IMR-90 (cell line): Measurements from ENCODE around the gene ST3GAL3. TPM values are rescaled to one million over a fixed set of nuclear protein-coding genes. Genes with fewer than 3 reads are reported as not detected.

ENCODE experiments used
- ATAC-seq: fragments of 200-7000 bp; cut with Tn5 transposase; 2 replicates; pipeline ENCODE4 v1.9.1; 2020; ENCODE audit warnings: low read depth, mild to moderate bottlenecking, moderate library complexity
- BruUV-seq: library from RNA; stranded (reverse); fragments of 400-500 nt; replicated peaks from 2 replicates; lab custom pipeline; 2021; lab: Mats Ljungman, UMichigan
- CTCF ChIA-PET: fragments of 300-600 bp; formaldehyde crosslinking; extraction: SDS; loops from one replicate; lab custom pipeline; 2021; ENCODE audit warnings: antibody characterized with exemption; lab: Yijun Ruan, JAX
- POLR2A ChIA-PET: fragments of 300-600 bp; sonication (Branson Sonifier 250); formaldehyde crosslinking; loops from one replicate; lab custom pipeline; 2022; ENCODE audit warnings: antibody characterized with exemption; ENCODE audit not compliant: unreplicated experiment; lab: Charles Lee
- DNase-seq: peaks from one replicate; pipeline ENCODE4 v3.0.0; 2013
- H2AFZ ChIP-seq: replicated peaks from 2 replicates; pipeline ENCODE3; 2013; ENCODE audit warnings: low read length, mild to moderate bottlenecking; ENCODE audit not compliant: poor library complexity
- H2AK5ac ChIP-seq: 2 replicates; pipeline ENCODE4 v1.6.1; 2013; ENCODE audit warnings: low read depth, low read length, inconsistent platforms
- H2AK9ac ChIP-seq: replicated peaks from 2 replicates; pipeline ENCODE3; 2013; ENCODE audit warnings: mild to moderate bottlenecking, low read depth, low read length, moderate library complexity; ENCODE audit not compliant: poor library complexity
- H2BK120ac ChIP-seq: 2 replicates; pipeline ENCODE4 v1.6.1; 2013; ENCODE audit warnings: low read depth, low read length, inconsistent platforms
- H2BK15ac ChIP-seq: 3 replicates; pipeline ENCODE4 v1.6.1; 2013; ENCODE audit warnings: low read depth, low read length, inconsistent platforms
- H2BK20ac ChIP-seq: 2 replicates; pipeline ENCODE4 v1.6.1; 2013; ENCODE audit warnings: low read depth, mild to moderate bottlenecking, inconsistent platforms, low read length, moderate library complexity
- H2BK5ac ChIP-seq: 2 replicates; pipeline ENCODE4 v1.6.1; 2013; ENCODE audit warnings: mild to moderate bottlenecking, low read depth, low read length, inconsistent platforms; ENCODE audit not compliant: poor library complexity, severe bottlenecking
- H3K14ac ChIP-seq: replicated peaks from 2 replicates; pipeline ENCODE4 v1.6.1; 2013; ENCODE audit warnings: low read depth, low read length, inconsistent platforms
- H3K18ac ChIP-seq: 2 replicates; pipeline ENCODE4 v1.6.1; 2013; ENCODE audit warnings: low read depth, low read length, control low read depth
- H3K23ac ChIP-seq: 2 replicates; pipeline ENCODE4 v1.6.1; 2013; ENCODE audit warnings: low read depth, low read length, inconsistent platforms
- H3K27ac ChIP-seq: 2 replicates; pipeline ENCODE4 v1.5.1; 2013; ENCODE audit warnings: mild to moderate bottlenecking, control low read depth, low read length; ENCODE audit not compliant: insufficient read depth
- H3K27me3 ChIP-seq: 2 replicates; pipeline ENCODE4 v1.6.1; 2013; ENCODE audit warnings: low read length; ENCODE audit not compliant: control insufficient read depth, insufficient read depth
- H3K36me3 ChIP-seq: 2 replicates; pipeline ENCODE4 v1.6.1; 2013; ENCODE audit warnings: low read length, mixed read lengths; ENCODE audit not compliant: control insufficient read depth, insufficient read depth
- H3K4ac ChIP-seq: 2 replicates; pipeline ENCODE4 v1.6.1; 2013; ENCODE audit warnings: low read depth, low read length, inconsistent platforms
- H3K4me1 ChIP-seq: 2 replicates; pipeline ENCODE4 v1.6.1; 2013; ENCODE audit warnings: low read length, mixed read lengths; ENCODE audit not compliant: control insufficient read depth, insufficient read depth
- H3K4me2 ChIP-seq: 2 replicates; pipeline ENCODE4 v1.6.1; 2013; ENCODE audit warnings: low read depth, mild to moderate bottlenecking, control low read depth, low read length, moderate library complexity
- H3K4me3 ChIP-seq: 2 replicates; pipeline ENCODE4 v1.5.1; 2013; ENCODE audit warnings: low read depth, mild to moderate bottlenecking, control low read depth, low read length, moderate library complexity; ENCODE audit not compliant: insufficient read depth
- H3K56ac ChIP-seq: 2 replicates; pipeline ENCODE4 v1.6.1; 2013; ENCODE audit warnings: low read length, inconsistent platforms; ENCODE audit not compliant: insufficient read depth; ENCODE audit errors: extremely low read depth
- H3K79me1 ChIP-seq, 2 experiments: 2 replicates each; pipeline ENCODE4 v1.6.1; 2013; ENCODE audit warnings: low read length in 2 of 2, inconsistent platforms in 1 of 2, low read depth in 1 of 2
- H3K9ac ChIP-seq: 2 replicates; pipeline ENCODE4 v1.6.1; 2013; ENCODE audit warnings: low read depth, low read length, control low read depth
- H3K9me1 ChIP-seq: 2 replicates; pipeline ENCODE4 v1.6.1; 2013; ENCODE audit warnings: low read length, inconsistent platforms; ENCODE audit not compliant: insufficient read depth
- H3K9me3 ChIP-seq: 2 replicates; pipeline ENCODE4 v1.6.1; 2013; ENCODE audit warnings: low read length; ENCODE audit not compliant: control insufficient read depth, insufficient read depth
- H4K20me1 ChIP-seq: 2 replicates; pipeline ENCODE4 v1.6.1; 2013; ENCODE audit warnings: low read length, inconsistent platforms; ENCODE audit not compliant: insufficient read depth
- H4K5ac ChIP-seq: 2 replicates; pipeline ENCODE4 v1.6.1; 2013; ENCODE audit warnings: mild to moderate bottlenecking, low read depth, low read length, control low read depth
- H4K8ac ChIP-seq, 2 experiments: 2 replicates each; pipeline ENCODE4 v1.6.1; 2013; ENCODE audit warnings: low read depth in 2 of 2, low read length in 2 of 2, control low read depth in 1 of 2, inconsistent platforms in 1 of 2
- H4K91ac ChIP-seq: 2 replicates; pipeline ENCODE4 v1.6.1; 2013; ENCODE audit warnings: low read depth, low read length, inconsistent platforms; ENCODE audit not compliant: insufficient read depth
- BHLHE40 ChIP-seq: fragments of 150-350 bp; IDR thresholded peaks from 2 replicates; pipeline ENCODE4 v1.6.1; 2016; ENCODE audit warnings: mild to moderate bottlenecking, low read depth, low read length
- CHD1 ChIP-seq: IDR thresholded peaks from 2 replicates; pipeline ENCODE4 v1.6.1; 2012; ENCODE audit warnings: low read depth, low read length, improper control_type of control experiment
- MAFK ChIP-seq: IDR thresholded peaks from 2 replicates; pipeline ENCODE4 v1.6.1; 2012; ENCODE audit warnings: low read depth, low read length, improper control_type of control experiment
- MAZ ChIP-seq: IDR thresholded peaks from 2 replicates; pipeline ENCODE4 v1.6.1; 2012; ENCODE audit warnings: low read depth, mild to moderate bottlenecking, low read length, improper control_type of control experiment, moderate library complexity, borderline replicate concordance
- NFE2L2 ChIP-seq: fragments of 150-350 bp; IDR thresholded peaks from 2 replicates; pipeline ENCODE4 v1.6.1; 2016; ENCODE audit warnings: low read depth, mild to moderate bottlenecking, low read length
- POLR2A ChIP-seq: IDR thresholded peaks from 2 replicates; pipeline ENCODE4 v1.6.1; 2012; ENCODE audit warnings: mild to moderate bottlenecking, low read depth, low read length
- RAD21 ChIP-seq: IDR thresholded peaks from 2 replicates; pipeline ENCODE4 v1.6.1; 2012; ENCODE audit warnings: low read length, improper control_type of control experiment
- RCOR1 ChIP-seq: IDR thresholded peaks from 2 replicates; pipeline ENCODE4 v1.6.1; 2012; ENCODE audit warnings: mild to moderate bottlenecking, low read length, improper control_type of control experiment; ENCODE audit not compliant: insufficient replicate concordance
- WGBS, 2 experiments: methylation state at CpG; one replicate each; pipeline versions ENCODE4 v1.1.5 to v1.1.7; 2013; ENCODE audit warnings: missing lambda C conversion rate in 2 of 2; ENCODE audit not compliant: insufficient read length in 1 of 2; ENCODE audit errors: extremely low coverage in 2 of 2; 5-methylcytosine and 5-hydroxymethylcytosine counted together
- dilution Hi-C: fragments of 300-500 bp; cut with HindIII; formaldehyde crosslinking; loops from one replicate; pipeline ENCODE4 v1.14.3; 2018; ENCODE audit warnings: low sequenced_read_pairs; ENCODE audit not compliant: unreplicated experiment
- in situ Hi-C: fragments of 300-500 bp; cut with MboI; formaldehyde crosslinking; loops from 3 replicates; pipeline ENCODE4 v1.14.3; 2019; ENCODE audit warnings: low sequenced_read_pairs, inconsistent platforms, mixed read lengths
- intact Hi-C: fragments of 100-400 bp; cut with micrococcal nuclease; formaldehyde crosslinking; loops from 2 replicates; pipeline ENCODE4 v1.10.0; 2022
- polyA plus RNA-seq, 3 experiments: library from polyadenylated mRNA; depleted of rRNA; stranded (reverse); fragments of >200 nt; gene quantifications; 2 replicates each; pipeline ENCODE4 v1.2.3, GENCODE V29; 2012; ENCODE audit warnings: low replicate concordance in 1 of 3
- total RNA-seq: library from RNA; depleted of rRNA; stranded (reverse); fragments of >200 nt; gene quantifications from 2 replicates; pipeline ENCODE4 v1.2.3, GENCODE V29; 2012
- TF ChIP-seq, protein P1 (sequence below): fragments of 150-350 bp; IDR thresholded peaks from 2 replicates; pipeline ENCODE4 v1.6.1; 2016; ENCODE audit warnings: low read depth, mild to moderate bottlenecking, low read length, moderate library complexity, borderline replicate concordance
- TF ChIP-seq, protein P2 (sequence below): fragments of 150-350 bp; IDR thresholded peaks from 2 replicates; pipeline ENCODE4 v1.6.1; 2017; ENCODE audit warnings: mild to moderate bottlenecking, antibody characterized with exemption, low read length, low read depth

The ST3GAL3 gene
- total and polyA plus RNA-seq, 2 of the 4 experiments (the other 2 are of a cell fraction), result 12.0 to 14.8 TPM

GRCh38 chr1:43934986-43935324 is 227.6 kb downstream of the ST3GAL3 start:
- H2AK9ac ChIP-seq, result no peak overlapping the region
- H2BK20ac ChIP-seq, result no peak overlapping the region
- H3K56ac ChIP-seq, result no peak overlapping the region
- peaks cover 6% of the 10 kb centered on the region for H3K9me1 ChIP-seq
- H3K36me3 ChIP-seq, result peaks cover 3% of the 10 kb centered on the region; the same call in 1 of the 2 replicates
- ATAC-seq (no peak), DNase-seq (no peak)
- no peak overlapping the region for H3K9ac ChIP-seq
- H3K4me2 ChIP-seq, result no peak overlapping the region
- H4K8ac ChIP-seq, result no peak overlapping the region
- ChIA-PET CTCF (interaction anchor here (0.5 to 5.6 kb wide), 27 partner anchors 8 to 408 kb away, joined by 3 to 149 read pairs (median 4); partner anchors contain the start of genes IPO13 and PTPRF), POLR2A (no interaction called here)
- TF ChIP-seq RCOR1 (no peak), RAD21 (no peak), BHLHE40 (no peak), NFE2L2 (no peak), MAZ (no peak), MAFK (no peak), CHD1 (no peak), POLR2A (no peak)
- TF ChIP-seq, protein P1, sequence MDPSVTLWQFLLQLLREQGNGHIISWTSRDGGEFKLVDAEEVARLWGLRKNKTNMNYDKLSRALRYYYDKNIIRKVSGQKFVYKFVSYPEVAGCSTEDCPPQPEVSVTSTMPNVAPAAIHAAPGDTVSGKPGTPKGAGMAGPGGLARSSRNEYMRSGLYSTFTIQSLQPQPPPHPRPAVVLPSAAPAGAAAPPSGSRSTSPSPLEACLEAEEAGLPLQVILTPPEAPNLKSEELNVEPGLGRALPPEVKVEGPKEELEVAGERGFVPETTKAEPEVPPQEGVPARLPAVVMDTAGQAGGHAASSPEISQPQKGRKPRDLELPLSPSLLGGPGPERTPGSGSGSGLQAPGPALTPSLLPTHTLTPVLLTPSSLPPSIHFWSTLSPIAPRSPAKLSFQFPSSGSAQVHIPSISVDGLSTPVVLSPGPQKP, result no peak
- TF ChIP-seq, protein P2, sequence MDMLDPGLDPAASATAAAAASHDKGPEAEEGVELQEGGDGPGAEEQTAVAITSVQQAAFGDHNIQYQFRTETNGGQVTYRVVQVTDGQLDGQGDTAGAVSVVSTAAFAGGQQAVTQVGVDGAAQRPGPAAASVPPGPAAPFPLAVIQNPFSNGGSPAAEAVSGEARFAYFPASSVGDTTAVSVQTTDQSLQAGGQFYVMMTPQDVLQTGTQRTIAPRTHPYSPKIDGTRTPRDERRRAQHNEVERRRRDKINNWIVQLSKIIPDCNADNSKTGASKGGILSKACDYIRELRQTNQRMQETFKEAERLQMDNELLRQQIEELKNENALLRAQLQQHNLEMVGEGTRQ, result no peak
- no peak overlapping the region for H2BK5ac ChIP-seq
- no peak overlapping the region for H3K18ac ChIP-seq
- no CpG with 5 or more reads among the region's 5 CpGs for WGBS, 2 experiments
- H4K20me1 ChIP-seq, result peaks cover 3% of the 10 kb centered on the region; the same call in 1 of the 2 replicates
- H2AFZ ChIP-seq, result peak overlapping the region; percentile 27
- no peak overlapping the region for H3K23ac ChIP-seq
- H2BK120ac ChIP-seq, result no peak overlapping the region
- BruUV-seq, result no TSS peak
- H2AK5ac ChIP-seq, result no peak overlapping the region; the same call in 1 of the 2 replicates
- no peaks in the 10 kb centered on the region; the same call in 1 of the 2 replicates for H3K27me3 ChIP-seq
- peaks cover 10% of the 10 kb centered on the region for H3K4me1 ChIP-seq
- no peak overlapping the region for H4K91ac ChIP-seq
- no peak overlapping the region for H2BK15ac ChIP-seq
- H3K14ac ChIP-seq, result no peak overlapping the region
- dilution Hi-C loops, result no loop called here
- no peak overlapping the region for H3K27ac ChIP-seq
- H4K5ac ChIP-seq, result no peak overlapping the region
- no peaks in the 10 kb centered on the region for H3K9me3 ChIP-seq
- H3K4me3 ChIP-seq, result no peak overlapping the region
- H3K4ac ChIP-seq, result no peak overlapping the region
- H3K79me1 ChIP-seq, result peaks cover 0 to 8% of the 10 kb centered on the region in 2 experiments; a peak in 1 of 4 replicates
- in situ Hi-C loops, result loop anchor here (5.0 kb wide), 1 partner anchor 163 kb away; no protein-coding TSS in a partner anchor
- intact Hi-C loops, result loop anchor here (1.0 to 5.0 kb wide), 4 partner anchors 83 to 406 kb away; no protein-coding TSS in a partner anchor
